Liver (tissue), 9 donors: Measurements from ENCODE around the gene TNF. TPM values are rescaled to one million over a fixed set of nuclear protein-coding genes. Genes with fewer than 3 reads are reported as not detected.

Source experiments
- DNase-seq: peaks from one replicate; pipeline ENCODE4 v3.0.0-alpha.2; 2017; ENCODE audit warnings: low spot score
- H3K27ac ChIP-seq, 2 donors: one replicate each; pipeline ENCODE4 v1.7.0; 2013; ENCODE audit warnings: inconsistent platforms in 2 of 2, low read length in 2 of 2, control low read depth in 1 of 2, low read depth in 1 of 2, mild to moderate bottlenecking in 1 of 2
- H3K27me3 ChIP-seq, 4 donors: one replicate each; pipeline versions ENCODE4 v1.6.1 to v1.7.0; 2013; ENCODE audit warnings: low read length in 3 of 4, inconsistent platforms in 1 of 4, mild to moderate bottlenecking in 1 of 4, moderate library complexity in 1 of 4; ENCODE audit not compliant: control insufficient read depth in 4 of 4, insufficient read depth in 4 of 4
- H3K36me3 ChIP-seq, 4 donors: one replicate each; pipeline versions ENCODE4 v1.6.1 to v1.7.0; 2013; ENCODE audit warnings: low read length in 3 of 4, mild to moderate bottlenecking in 3 of 4, low read depth in 1 of 4, moderate library complexity in 1 of 4; ENCODE audit not compliant: control insufficient read depth in 4 of 4, insufficient read depth in 3 of 4
- H3K4me1 ChIP-seq, 4 donors: one replicate each; pipeline versions ENCODE4 v1.6.1 to v1.7.0; 2013; ENCODE audit warnings: low read length in 3 of 4, mild to moderate bottlenecking in 3 of 4, moderate library complexity in 1 of 4; ENCODE audit not compliant: control insufficient read depth in 4 of 4, insufficient read depth in 4 of 4
- H3K4me3 ChIP-seq, 3 donors: one replicate each; pipeline versions ENCODE4 v1.6.1 to v1.7.0; 2013; ENCODE audit warnings: low read length in 3 of 3, control low read depth in 1 of 3, low read depth in 1 of 3, mild to moderate bottlenecking in 1 of 3
- H3K9ac ChIP-seq, 2 donors: one replicate each; pipeline ENCODE4 v1.7.0; 2013; ENCODE audit warnings: low read length in 2 of 2, mild to moderate bottlenecking in 2 of 2, moderate library complexity in 2 of 2, control low read depth in 1 of 2, low read depth in 1 of 2
- H3K9me3 ChIP-seq, 4 donors: one replicate each; pipeline versions ENCODE4 v1.6.1 to v1.7.0; 2013; ENCODE audit warnings: low read length in 3 of 4; ENCODE audit not compliant: control insufficient read depth in 4 of 4
- EGR1 ChIP-seq, 2 donors: IDR thresholded peaks; 2 replicates each; pipeline ENCODE4 v1.6.1; 2016 to 2018; ENCODE audit warnings: antibody characterized with exemption in 2 of 2, low read depth in 2 of 2
- FOXA1 ChIP-seq: IDR thresholded peaks from 2 replicates; pipeline ENCODE4 v1.6.1; 2016; ENCODE audit warnings: antibody characterized with exemption
- HNF4A ChIP-seq, 2 donors: conservative IDR thresholded peaks; 2 replicates each; pipeline ENCODE4 v1.6.1; 2016; ENCODE audit warnings: antibody characterized with exemption in 2 of 2, mild to moderate bottlenecking in 2 of 2
- JUND ChIP-seq, 2 donors: IDR thresholded peaks; 2 replicates each; pipeline ENCODE4 v1.6.1; 2016; ENCODE audit warnings: antibody characterized with exemption in 2 of 2
- MAX ChIP-seq: IDR thresholded peaks from 2 replicates; pipeline ENCODE4 v1.6.1; 2016; ENCODE audit warnings: antibody characterized with exemption
- NR2F2 ChIP-seq: IDR thresholded peaks from 2 replicates; pipeline ENCODE4 v1.6.1; 2016; ENCODE audit warnings: antibody characterized with exemption
- RAD21 ChIP-seq, 2 donors: IDR thresholded peaks; 2 replicates each; pipeline ENCODE4 v1.6.1; 2016; ENCODE audit warnings: antibody characterized with exemption in 2 of 2, mild to moderate bottlenecking in 2 of 2
- RXRA ChIP-seq, 2 donors: IDR thresholded peaks; 2 replicates each; pipeline ENCODE4 v1.6.1; 2017 to 2018; ENCODE audit warnings: antibody characterized with exemption in 2 of 2, mild to moderate bottlenecking in 1 of 2
- SP1 ChIP-seq: IDR thresholded peaks from 2 replicates; pipeline ENCODE4 v1.6.1; 2018; ENCODE audit warnings: antibody characterized with exemption, mild to moderate bottlenecking
- TAF1 ChIP-seq: conservative IDR thresholded peaks from 2 replicates; pipeline ENCODE4 v1.6.1; 2016; ENCODE audit warnings: antibody characterized with exemption, mild to moderate bottlenecking
- YY1 ChIP-seq: IDR thresholded peaks from 2 replicates; pipeline ENCODE4 v1.6.1; 2016; ENCODE audit warnings: antibody characterized with exemption, mild to moderate bottlenecking
- ZBTB33 ChIP-seq: IDR thresholded peaks from 2 replicates; pipeline ENCODE4 v1.6.1; 2016; ENCODE audit warnings: antibody characterized with exemption
- WGBS: extraction: QIAGEN DNeasy Blood & Tissue Kit; methylation state at CpG from one replicate; pipeline ENCODE4 v1.1.7; 2013; 5-methylcytosine and 5-hydroxymethylcytosine counted together
- polyA plus RNA-seq, 2 donors: library from polyadenylated mRNA; stranded (reverse) in 1 of 2; unstranded in 1 of 2; fragments of 200-250 nt in 1 of 2; fragments of >200 nt in 1 of 2; fragmentation: Nextera tagmentation in 1 of 2; extraction: Ambion mirVana in 1 of 2; gene quantifications; one replicate each; pipeline versions ENCODE4 v1.2.1 to v1.2.3, GENCODE V29; 2013 to 2015
- total RNA-seq, 2 donors: library from RNA; depleted of rRNA; stranded (reverse); fragments of >200 nt; gene quantifications; one replicate each; pipeline ENCODE4 v1.2.3, GENCODE V29; 2014
- TF ChIP-seq, protein P1 (sequence below): fragments of 150-350 bp; IDR thresholded peaks from 2 replicates; pipeline ENCODE4 v1.5.1; 2017; ENCODE audit warnings: improper control_type of control experiment, low read depth, low read length; ENCODE audit not compliant: missing input control
- TF ChIP-seq, protein P2 (sequence below): IDR thresholded peaks from 2 replicates; pipeline ENCODE4 v1.6.1; 2016; ENCODE audit warnings: antibody characterized with exemption
- donor health status: healthy.
- donor health status: healthy.
- donor health status: healthy.
- donor health status: healthy.
- donor health status: healthy.

TNF gene
- total and polyA plus RNA-seq, 4 donors: 0.06 to 0.42 (median 0.19) TPM; not detected in 1

DNA sequence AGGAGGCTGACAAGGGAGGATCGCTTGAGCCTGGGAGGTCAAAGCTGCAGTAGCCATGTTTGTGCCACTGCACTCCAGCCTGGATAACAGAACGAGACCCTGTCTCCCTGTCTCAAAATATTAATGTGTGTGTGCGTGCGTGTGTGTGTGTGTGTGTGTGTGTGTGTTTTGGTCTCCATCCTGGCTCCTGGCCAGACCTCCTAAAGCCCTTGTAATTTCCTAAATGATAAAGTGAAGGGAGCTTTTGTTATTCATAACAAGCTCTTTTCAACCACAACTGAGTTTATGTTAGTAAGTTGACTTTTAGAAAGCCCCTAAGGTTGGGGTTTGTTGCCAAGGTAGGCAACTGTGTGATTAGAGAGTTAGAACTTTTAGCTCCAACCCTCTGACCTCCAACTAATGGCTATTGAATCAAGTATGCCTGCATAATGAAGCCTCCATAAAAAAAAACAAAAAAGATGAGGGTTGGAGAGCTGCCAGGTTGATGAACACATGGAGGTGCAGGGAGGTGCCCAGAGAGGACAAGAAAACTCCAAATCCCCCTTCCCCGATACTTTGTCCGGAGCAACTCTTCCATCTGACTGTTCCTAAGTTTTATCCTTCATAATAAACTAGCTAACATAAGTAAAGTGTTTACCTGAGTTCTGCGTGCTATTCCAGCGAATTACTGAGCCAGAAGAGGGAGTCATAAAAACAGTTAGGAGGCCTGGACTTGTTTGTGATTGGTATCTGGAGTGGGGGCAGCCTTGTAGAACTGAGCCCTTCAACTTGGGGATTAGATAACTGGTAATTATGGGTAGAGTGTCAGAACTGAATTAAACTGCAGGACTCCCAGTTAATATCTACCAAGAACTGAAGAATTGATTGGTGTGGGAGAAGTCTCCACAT, 34.4 kb downstream of the TNF start:
- DNase-seq: no peak
- H3K9ac ChIP-seq: no peak overlapping the region
- no peaks in the 10 kb centered on the region for H3K27me3 ChIP-seq
- H3K36me3 ChIP-seq: no peaks in the 10 kb centered on the region
- H3K4me3 ChIP-seq: no peak overlapping the region
- no peak overlapping the region for H3K27ac ChIP-seq
- 78% methylated on average over 8 of the region's 8 CpGs for WGBS
- no peaks in the 10 kb centered on the region for H3K9me3 ChIP-seq
- H3K4me1 ChIP-seq: peaks cover 0 to 8% (median 8%) of the 10 kb centered on the region in 4 donors
- TF ChIP-seq RXRA (IDR thresholded peaks at IDR 0.05) (no peak), RAD21 (IDR thresholded peaks at IDR 0.05) (no peak)

GRCh38 chr6:31610968-31611367, 35.6 kb downstream of the TNF start:
- WGBS: 90% methylated on average over 4 of the region's 4 CpGs
- Histone ChIP-seq H3K4me1 (peaks cover 3 to 16% (median 12%) of the 10 kb centered on the region in 4 donors), H3K36me3 (no peaks in the 10 kb centered on the region), H3K9me3 (no peaks in the 10 kb centered on the region), H3K27ac (no peak overlapping the region), H3K4me3 (no peak overlapping the region), H3K9ac (no peak overlapping the region), H3K27me3 (no peaks in the 10 kb centered on the region)
- DNase-seq: no peak
- TF ChIP-seq JUND (IDR thresholded peaks at IDR 0.05) (no peak), NR2F2 (no peak), ZBTB33 (no peak)

DNA sequence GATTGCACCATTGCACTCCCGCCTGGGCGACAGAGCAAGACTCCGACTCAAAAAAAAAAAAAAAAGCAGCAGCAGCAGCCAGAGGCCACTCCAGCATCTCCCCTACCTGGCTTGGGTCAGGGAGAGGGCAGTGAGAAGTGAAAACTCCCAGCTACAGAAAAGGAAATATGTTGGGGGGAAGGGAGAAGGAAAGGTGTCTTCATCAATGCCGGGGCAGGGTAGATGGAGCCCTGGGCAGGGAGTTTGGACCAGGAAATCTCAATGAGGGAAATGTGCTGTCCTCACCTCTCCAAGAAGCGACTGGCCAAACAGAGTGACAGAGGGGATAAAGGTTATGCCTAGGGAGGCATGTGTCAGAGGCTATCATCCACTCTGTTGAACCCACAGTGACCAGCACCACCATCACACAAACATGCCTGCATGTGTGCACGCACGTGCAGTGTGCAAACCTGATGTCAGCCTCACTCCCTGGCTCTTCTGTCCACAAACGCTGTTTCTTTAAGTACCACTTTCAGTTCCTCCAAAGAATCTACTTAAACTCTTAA, 38.8 kb downstream of the TNF start:
- Histone ChIP-seq H3K4me1 (peaks cover 3 to 16% (median 12%) of the 10 kb centered on the region in 4 donors), H3K4me3 (no peak overlapping the region), H3K36me3 (no peaks in the 10 kb centered on the region), H3K9ac (no peak overlapping the region), H3K27me3 (no peaks in the 10 kb centered on the region), H3K27ac (no peak overlapping the region), H3K9me3 (no peaks in the 10 kb centered on the region)
- WGBS: 76% methylated on average over 8 of the region's 8 CpGs
- TF ChIP-seq YY1 (no peak), HNF4A (conservative IDR thresholded peaks at IDR 0.05) (no peak)
- DNase-seq: no peak

GRCh38 chr6:31614684-31615578, 39.6 kb downstream of the TNF start, which contains the start of gene AIF1:
Gene AIF1 (plus strand): TSS chr6:31615234. CDS start chr6:31615330, 96 bp downstream.
- Histone ChIP-seq H3K9me3 (no peaks in the 10 kb centered on the region), H3K27me3 (no peaks in the 10 kb centered on the region), H3K4me1 (peaks cover 3 to 16% (median 12%) of the 10 kb centered on the region in 4 donors), H3K36me3 (no peaks in the 10 kb centered on the region), H3K27ac (peak within 1 kb of the TSS; percentile 2 to 6), H3K4me3 (peak within 1 kb of the TSS in 1 of 3 donors; percentile 22), H3K9ac (no peak within 1 kb of the TSS)
- 62% methylated on average over 6 of the region's 6 CpGs for WGBS
- no peak for DNase-seq
- TF ChIP-seq SP1 (peak; percentile 44), MAX (peak; percentile 13), TAF1 (no peak), EGR1 (IDR thresholded peaks at IDR 0.05; ENCODE audit: low read depth in 2 of 2) (no peak), YY1 (no peak), HNF4A (conservative IDR thresholded peaks at IDR 0.05) (peak; percentile 72 to 82), JUND (IDR thresholded peaks at IDR 0.05) (no peak), RXRA (IDR thresholded peaks at IDR 0.05) (no peak), RAD21 (IDR thresholded peaks at IDR 0.05) (peak in 1 of 2 donors; percentile 4), NR2F2 (no peak), FOXA1 (no peak)
- TF ChIP-seq, protein P1, sequence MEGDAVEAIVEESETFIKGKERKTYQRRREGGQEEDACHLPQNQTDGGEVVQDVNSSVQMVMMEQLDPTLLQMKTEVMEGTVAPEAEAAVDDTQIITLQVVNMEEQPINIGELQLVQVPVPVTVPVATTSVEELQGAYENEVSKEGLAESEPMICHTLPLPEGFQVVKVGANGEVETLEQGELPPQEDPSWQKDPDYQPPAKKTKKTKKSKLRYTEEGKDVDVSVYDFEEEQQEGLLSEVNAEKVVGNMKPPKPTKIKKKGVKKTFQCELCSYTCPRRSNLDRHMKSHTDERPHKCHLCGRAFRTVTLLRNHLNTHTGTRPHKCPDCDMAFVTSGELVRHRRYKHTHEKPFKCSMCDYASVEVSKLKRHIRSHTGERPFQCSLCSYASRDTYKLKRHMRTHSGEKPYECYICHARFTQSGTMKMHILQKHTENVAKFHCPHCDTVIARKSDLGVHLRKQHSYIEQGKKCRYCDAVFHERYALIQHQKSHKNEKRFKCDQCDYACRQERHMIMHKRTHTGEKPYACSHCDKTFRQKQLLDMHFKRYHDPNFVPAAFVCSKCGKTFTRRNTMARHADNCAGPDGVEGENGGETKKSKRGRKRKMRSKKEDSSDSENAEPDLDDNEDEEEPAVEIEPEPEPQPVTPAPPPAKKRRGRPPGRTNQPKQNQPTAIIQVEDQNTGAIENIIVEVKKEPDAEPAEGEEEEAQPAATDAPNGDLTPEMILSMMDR: no peak
- TF ChIP-seq, protein P2, sequence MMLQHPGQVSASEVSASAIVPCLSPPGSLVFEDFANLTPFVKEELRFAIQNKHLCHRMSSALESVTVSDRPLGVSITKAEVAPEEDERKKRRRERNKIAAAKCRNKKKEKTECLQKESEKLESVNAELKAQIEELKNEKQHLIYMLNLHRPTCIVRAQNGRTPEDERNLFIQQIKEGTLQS: no peak
